ENCODE data around the gene DDTL.
"Not testable (repeated sequence)": the region's sequence is repeated elsewhere in the genome, so short reads cannot be mapped to it uniquely, and the experiment has no call there.

- TF ChIP-seq CTCF, POLR2A (IDR thresholded peaks at IDR 0.05): not testable (repeated sequence)
These were observed 46.4 kb upstream of the DDTL start for GRCh38 chr22:23920267-23920611.

Measured in thyroid gland (tissue), 4 donors.